H1 (cell line): Measurements from ENCODE around the gene CROCC2. TPM values are rescaled to one million over a fixed set of nuclear protein-coding genes. Genes with fewer than 3 reads are reported as not detected.

Source experiments
- CTCF ChIA-PET: fragments of 300-600 bp; sonication (Branson Sonifier 250); formaldehyde crosslinking; loops from one replicate; lab custom pipeline; 2021; ENCODE audit not compliant: partially characterized antibody; lab: Charles Lee
- POLR2A ChIA-PET: fragments of 300-600 bp; sonication (Branson Sonifier 250); formaldehyde crosslinking; loops from one replicate; lab custom pipeline; 2021; ENCODE audit warnings: inconsistent platforms; ENCODE audit not compliant: partially characterized antibody; lab: Charles Lee
- DNase-seq, 2 experiments: peaks; one replicate each; pipeline versions ENCODE4 v3.0.0 to v3.0.0-alpha.2; 2010 to 2022; ENCODE audit warnings: low spot score in 2 of 2, low read depth in 1 of 2, mixed read lengths in 1 of 2
- FAIRE-seq: peaks from 2 replicates; lab custom pipeline; 2011; peaks lifted over from hg19 to GRCh38; lab: Jason Lieb, UNC
- H2AFZ ChIP-seq: 2 replicates; pipeline ENCODE4 v1.8.1; 2012; ENCODE audit warnings: low read length, inconsistent platforms
- H2AK5ac ChIP-seq: 2 replicates; pipeline ENCODE4 v1.6.1; 2013; ENCODE audit warnings: low read depth, low read length
- H2BK120ac ChIP-seq: replicated peaks from 2 replicates; pipeline ENCODE3; 2013; ENCODE audit warnings: low read depth, low read length, inconsistent platforms
- H2BK12ac ChIP-seq: 2 replicates; pipeline ENCODE4 v1.6.1; 2013; ENCODE audit warnings: low read depth, low read length
- H2BK15ac ChIP-seq: 2 replicates; pipeline ENCODE4 v1.6.1; 2013; ENCODE audit warnings: low read length
- H2BK20ac ChIP-seq: 2 replicates; pipeline ENCODE4 v1.6.1; 2013; ENCODE audit warnings: low read length
- H2BK5ac ChIP-seq: 2 replicates; pipeline ENCODE4 v1.6.1; 2013; ENCODE audit warnings: low read depth, low read length
- H3K14ac ChIP-seq: 2 replicates; pipeline ENCODE4 v1.6.1; 2013; ENCODE audit warnings: inconsistent platforms; ENCODE audit not compliant: insufficient read length
- H3K18ac ChIP-seq: 2 replicates; pipeline ENCODE4 v1.6.1; 2013; ENCODE audit warnings: low read length; ENCODE audit errors: extremely low read depth
- H3K23ac ChIP-seq: 2 replicates; pipeline ENCODE4 v1.6.1; 2013; ENCODE audit warnings: inconsistent platforms; ENCODE audit not compliant: insufficient read length
- H3K23me2 ChIP-seq: 2 replicates; pipeline ENCODE4 v1.6.1; 2013; ENCODE audit warnings: low read depth, low read length
- H3K27ac ChIP-seq: 2 replicates; pipeline ENCODE4 v1.6.1; 2011; ENCODE audit warnings: low read depth, low read length, inconsistent platforms
- H3K27me3 ChIP-seq, 4 experiments: replicated peaks in 1 of 4; 1 replicate in 1 of 4; 2 replicates in 3 of 4; pipeline versions ENCODE4 v1.6.1 to v1.8.1; 2011 to 2013; ENCODE audit warnings: low read length in 3 of 4, mild to moderate bottlenecking in 3 of 4, inconsistent platforms in 2 of 4, mixed read lengths in 2 of 4, moderate library complexity in 1 of 4; ENCODE audit not compliant: control insufficient read depth in 3 of 4, insufficient read depth in 3 of 4; ENCODE audit errors: extremely low read depth in 1 of 4
- H3K36me3 ChIP-seq, 4 experiments: 2 replicates each; pipeline versions ENCODE4 v1.6.1 to v1.8.1; 2011 to 2013; ENCODE audit warnings: mild to moderate bottlenecking in 4 of 4, low read length in 3 of 4, moderate library complexity in 2 of 4, control low read depth in 1 of 4, inconsistent platforms in 1 of 4; ENCODE audit not compliant: insufficient read depth in 4 of 4, control insufficient read depth in 2 of 4
- H3K4ac ChIP-seq: replicated peaks from 2 replicates; pipeline ENCODE3; 2013; ENCODE audit warnings: low read length, low read depth, mixed read lengths, inconsistent platforms; ENCODE audit not compliant: insufficient read length
- H3K4me1 ChIP-seq, 4 experiments: replicated peaks in 1 of 4; 1 replicate in 1 of 4; 2 replicates in 3 of 4; pipeline versions ENCODE4 v1.6.1 to v1.8.1; 2011 to 2013; ENCODE audit warnings: low read length in 3 of 4, inconsistent platforms in 2 of 4, mixed read lengths in 1 of 4; ENCODE audit not compliant: insufficient read depth in 4 of 4, control insufficient read depth in 3 of 4
- H3K4me2 ChIP-seq, 2 experiments: 2 replicates each; pipeline versions ENCODE4 v1.6.1 to v1.8.1; 2011 to 2013; ENCODE audit warnings: low read depth in 2 of 2, low read length in 2 of 2, control low read depth in 1 of 2, inconsistent platforms in 1 of 2, mild to moderate bottlenecking in 1 of 2; ENCODE audit not compliant: insufficient read depth in 1 of 2
- H3K4me3 ChIP-seq, 4 experiments: fragments of 200-600, 300-600 bp in 1 of 4; sonication (generic), shearing (Covaris generic), sonication (Bioruptor Twin) in 1 of 4; 2 replicates each; pipeline versions ENCODE4 v1.5.1 to v1.8.1; 2011 to 2016; ENCODE audit warnings: low read length in 4 of 4, low read depth in 3 of 4, control low read depth in 2 of 4, inconsistent platforms in 2 of 4, mild to moderate bottlenecking in 2 of 4, mixed read lengths in 1 of 4, moderate library complexity in 1 of 4; ENCODE audit not compliant: insufficient read depth in 2 of 4; ENCODE audit errors: extremely low read depth in 1 of 4
- H3K56ac ChIP-seq: replicated peaks from 2 replicates; pipeline ENCODE3; 2013; ENCODE audit warnings: low read depth, mild to moderate bottlenecking, mixed read lengths, low read length, inconsistent platforms; ENCODE audit not compliant: insufficient read length
- H3K79me1 ChIP-seq: 2 replicates; pipeline ENCODE4 v1.6.1; 2013; ENCODE audit warnings: low read depth, low read length, control low read depth
- H3K79me2 ChIP-seq, 2 experiments: 2 replicates each; pipeline versions ENCODE4 v1.6.1 to v1.8.1; 2012 to 2013; ENCODE audit warnings: low read length in 2 of 2, mild to moderate bottlenecking in 2 of 2, inconsistent platforms in 1 of 2; ENCODE audit not compliant: insufficient read depth in 2 of 2, control insufficient read depth in 1 of 2
- H3K9ac ChIP-seq, 4 experiments: replicated peaks in 1 of 4; 1 replicate in 1 of 4; 2 replicates in 3 of 4; pipeline versions ENCODE4 v1.6.1 to v1.8.1; 2011 to 2013; ENCODE audit warnings: low read depth in 3 of 4, low read length in 3 of 4, control low read depth in 2 of 4, mild to moderate bottlenecking in 2 of 4, moderate library complexity in 2 of 4, inconsistent platforms in 1 of 4; ENCODE audit errors: extremely low read depth in 1 of 4
- H3K9me3 ChIP-seq, 2 experiments: 2 replicates each; pipeline versions ENCODE4 v1.6.1 to v1.8.1; 2012 to 2013; ENCODE audit warnings: mild to moderate bottlenecking in 2 of 2, moderate library complexity in 2 of 2, control low read depth in 1 of 2, inconsistent platforms in 1 of 2, low read depth in 1 of 2, low read length in 1 of 2, mixed read lengths in 1 of 2; ENCODE audit not compliant: insufficient read depth in 2 of 2
- H4K20me1 ChIP-seq, 2 experiments: replicated peaks in 1 of 2; 2 replicates each; pipeline versions ENCODE3 to v1.8.1; 2011 to 2013; ENCODE audit warnings: inconsistent platforms in 2 of 2, low read length in 2 of 2, mild to moderate bottlenecking in 1 of 2; ENCODE audit not compliant: insufficient read depth in 2 of 2, control insufficient read depth in 1 of 2
- H4K5ac ChIP-seq: 2 replicates; pipeline ENCODE4 v1.6.1; 2013; ENCODE audit warnings: low read length, low read depth, mixed read lengths, inconsistent platforms; ENCODE audit not compliant: insufficient read length
- H4K8ac ChIP-seq: 2 replicates; pipeline ENCODE4 v1.8.0; 2013; ENCODE audit warnings: mild to moderate bottlenecking, moderate library complexity, low read length, inconsistent platforms; ENCODE audit not compliant: insufficient read depth; ENCODE audit errors: extremely low read depth
- H4K91ac ChIP-seq: replicated peaks from 2 replicates; pipeline ENCODE3; 2013; ENCODE audit warnings: low read length, mixed read lengths, inconsistent platforms; ENCODE audit not compliant: insufficient read length
- BRCA1 ChIP-seq: IDR thresholded peaks from 2 replicates; pipeline ENCODE4 v1.6.1; 2012; ENCODE audit warnings: low read depth, low read length, improper control_type of control experiment
- CEBPB ChIP-seq: IDR thresholded peaks from 2 replicates; pipeline ENCODE4 v1.6.1; 2012; ENCODE audit warnings: low read depth, low read length
- CREB1 ChIP-seq: IDR thresholded peaks from 2 replicates; pipeline ENCODE4 v1.6.1; 2012; ENCODE audit warnings: inconsistent platforms
- CTCF ChIP-seq, 3 experiments: IDR thresholded peaks; 1 replicate in 2 of 3; 2 replicates in 1 of 3; pipeline versions ENCODE4 v1.5.1 to v1.6.1; 2011; ENCODE audit warnings: low read length in 3 of 3, mild to moderate bottlenecking in 3 of 3, inconsistent platforms in 2 of 3, low read depth in 1 of 3, moderate library complexity in 1 of 3; ENCODE audit not compliant: insufficient read depth in 1 of 3; ENCODE audit errors: control extremely low read depth in 1 of 3
- E2F6 ChIP-seq: IDR thresholded peaks from 2 replicates; pipeline ENCODE4 v1.6.1; 2012; ENCODE audit warnings: inconsistent platforms
- PHF8 ChIP-seq: fragments of 200-600 bp; sonication (generic); conservative IDR thresholded peaks from 2 replicates; pipeline ENCODE4 v1.7.1; 2012; ENCODE audit warnings: low read depth, mild to moderate bottlenecking, inconsistent platforms, low read length, moderate library complexity
- POLR2A ChIP-seq, 2 experiments: IDR thresholded peaks; 1 replicate in 1 of 2; 2 replicates in 1 of 2; pipeline ENCODE4 v1.6.1; 2011; ENCODE audit warnings: low read depth in 2 of 2, low read length in 2 of 2, mild to moderate bottlenecking in 2 of 2; ENCODE audit errors: control extremely low read depth in 1 of 2
- RAD21 ChIP-seq, 2 experiments: IDR thresholded peaks in 1 of 2; conservative IDR thresholded peaks in 1 of 2; 2 replicates each; pipeline ENCODE4 v1.6.1; 2011; ENCODE audit warnings: low read depth in 2 of 2, low read length in 2 of 2, improper control_type of control experiment in 1 of 2, inconsistent platforms in 1 of 2, mild to moderate bottlenecking in 1 of 2, moderate library complexity in 1 of 2
- SIN3A ChIP-seq, 2 experiments: IDR thresholded peaks in 1 of 2; conservative IDR thresholded peaks in 1 of 2; 2 replicates each; pipeline ENCODE4 v1.6.1; 2011 to 2012; ENCODE audit warnings: low read length in 2 of 2, improper control_type of control experiment in 1 of 2, low read depth in 1 of 2, mild to moderate bottlenecking in 1 of 2
- YY1 ChIP-seq: IDR thresholded peaks from 2 replicates; pipeline ENCODE4 v1.6.1; 2011; ENCODE audit warnings: low read depth, mild to moderate bottlenecking, low read length
- ZNF274 ChIP-seq: IDR thresholded peaks from 2 replicates; pipeline ENCODE4 v1.7.0; 2012; ENCODE audit warnings: low read length, borderline replicate concordance; ENCODE audit errors: extremely low read depth
- WGBS, 2 experiments: shearing (Covaris generic) in 1 of 2; methylation state at CpG; one replicate each; pipeline versions ENCODE4 v1.1.6 to v1.1.7; 2013 to 2015; ENCODE audit warnings: low lambda C conversion rate in 2 of 2, mixed read lengths in 2 of 2, inconsistent platforms in 1 of 2, low coverage in 1 of 2, missing lambda C conversion rate in 1 of 2; ENCODE audit not compliant: insufficient replicate concordance in 2 of 2, insufficient coverage in 1 of 2, insufficient read length in 1 of 2; ENCODE audit errors: extremely low coverage in 1 of 2, missing lambda C conversion rate in 1 of 2; 5-methylcytosine and 5-hydroxymethylcytosine counted together
- polyA plus RNA-seq, 7 experiments: library from polyadenylated mRNA; depleted of rRNA in 3 of 7; stranded (reverse) in 5 of 7; unstranded in 2 of 7; fragments of >200 nt in 5 of 7; fragments of 200-250 nt in 2 of 7; gene quantifications; 1 replicate in 5 of 7; 2 replicates in 1 of 7; 4 replicates in 1 of 7; pipeline versions ENCODE4 v1.2.1 to v1.2.3, GENCODE V29; 2011 to 2013; ENCODE audit warnings: missing spikeins in 2 of 7, mixed read lengths in 2 of 7
- total RNA-seq: library from RNA; stranded (reverse); fragmentation: NEBNext Ultra II Directional; extraction: Animal tissue kit (Norgen Biotek cat#: 25700); gene quantifications from 2 replicates; pipeline ENCODE4 v1.2.1, GENCODE V29; 2021

Gene CROCC2
- total and polyA plus RNA-seq, 2 of the 8 experiments (the other 6 are each of a cell fraction or from before 2014, with no cell fraction given): not detected

GRCh38 chr2:241005569-241005968 lies 99.4 kb downstream of the CROCC2 start:
- Histone ChIP-seq H3K4me2 (no peak overlapping the region), H3K79me1 (no peaks in the 10 kb centered on the region), H2BK12ac (no peak overlapping the region), H2BK20ac (no peak overlapping the region), H3K27ac (no peak overlapping the region), H3K27me3 (peaks cover 0 to 8% (median 1%) of the 10 kb centered on the region in 4 experiments; a peak in 3 of 7 replicates), H3K9me3 (peaks cover 11 to 13% of the 10 kb centered on the region in 2 experiments), H3K36me3 (no peaks in the 10 kb centered on the region), H2BK120ac (no peak overlapping the region), H2BK15ac (no peak overlapping the region), H3K4me1 (peaks cover 0 to 17% (median 13%) of the 10 kb centered on the region in 4 experiments; a peak in 6 of 7 replicates), H2AK5ac (no peak overlapping the region), H3K18ac (no peak overlapping the region), H3K79me2 (no peaks in the 10 kb centered on the region), H3K4me3 (no peak overlapping the region), H3K9ac (no peak overlapping the region), H2AFZ (no peak overlapping the region), H4K20me1 (no peaks in the 10 kb centered on the region), H4K5ac (no peak overlapping the region), H4K91ac (no peak overlapping the region), H3K23ac (no peak overlapping the region), H3K23me2 (peaks cover 2% of the 10 kb centered on the region; the same call in 1 of the 2 replicates), H3K56ac (no peak overlapping the region), H2BK5ac (no peak overlapping the region), H3K4ac (no peak overlapping the region), H4K8ac (no peak overlapping the region), H3K14ac (no peak overlapping the region)
- ChIA-PET POLR2A (no interaction called here), CTCF (interaction anchor here (1.2 kb wide), 1 partner anchor 29 kb away, joined by 3 read pairs; no protein-coding TSS in a partner anchor)
- whole genome bisulfite sequencing, 2 experiments: 86% methylated on average over 2 of the region's 2 CpGs; no CpG with 5 or more reads in 1 of the 2 experiments
- DNase-seq (no peak), FAIRE-seq (no peak)
- TF ChIP-seq ZNF274 (no peak), E2F6 (no peak), POLR2A (IDR thresholded peaks at IDR 0.05; ENCODE audit: control extremely low read depth in 1 of 2, low read depth in 2 of 2, low read length in 2 of 2) (no peak), RAD21 (IDR thresholded peaks at IDR 0.05 in 1 of 2, conservative IDR thresholded peaks at IDR 0.05 in 1 of 2; ENCODE audit: low read depth in 2 of 2, low read length in 2 of 2) (no peak), PHF8 (no peak), YY1 (no peak), CTCF (IDR thresholded peaks at IDR 0.05; ENCODE audit: control extremely low read depth in 1 of 3, insufficient read depth in 1 of 3, low read depth in 1 of 3, low read length in 3 of 3) (no peak), CREB1 (no peak), BRCA1 (no peak), CEBPB (no peak), SIN3A (conservative IDR thresholded peaks at IDR 0.05 in 1 of 2, IDR thresholded peaks at IDR 0.05 in 1 of 2; ENCODE audit: low read depth in 1 of 2, low read length in 2 of 2) (no peak)
